Suppressor macrophage treated with lipopolysaccharide for 1 hour (primary cell): ENCODE data around the gene SPPL3.

Experiments
- DNase-seq, 3 donors: peaks; one replicate each; pipeline ENCODE4 v3.0.0-alpha.2; 2020 to 2022

The SPPL3 gene

DNA sequence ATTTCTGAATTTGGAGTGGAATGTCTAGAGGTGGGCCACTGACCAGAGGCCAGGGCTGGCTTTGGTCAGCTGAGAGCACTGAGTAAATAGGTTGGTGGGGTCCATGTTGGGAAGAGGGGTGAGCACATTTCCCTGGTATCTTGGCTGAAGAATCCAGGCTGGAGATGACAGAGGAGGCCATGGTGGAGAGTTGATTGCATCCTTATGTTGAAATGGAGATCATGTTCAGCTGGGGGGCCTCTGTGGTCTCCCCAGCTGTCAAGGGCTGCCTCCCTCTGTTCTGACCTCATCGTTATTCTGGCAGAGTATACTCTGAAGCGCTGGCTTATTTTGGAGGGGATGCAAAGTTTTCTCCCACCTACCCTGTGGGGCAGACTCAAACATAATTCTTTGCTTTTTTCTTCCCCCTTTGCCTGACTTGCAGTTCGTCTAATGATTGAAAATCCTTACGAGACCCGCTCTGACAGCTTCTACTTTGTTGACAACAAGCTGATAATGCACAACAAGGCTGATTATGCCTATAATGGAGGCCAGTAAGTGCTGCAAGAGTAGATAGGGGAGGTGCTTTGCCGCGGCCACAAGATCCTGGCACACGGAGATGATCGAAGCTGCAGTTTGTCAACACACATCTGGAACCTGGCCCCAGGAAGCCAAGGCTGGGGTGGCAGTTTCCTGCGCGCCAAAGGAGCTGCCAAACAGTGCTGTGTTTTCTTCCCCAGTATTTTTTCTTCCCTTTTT is 184.5 kb downstream of the SPPL3 start:
- no peak for DNase-seq

DNA sequence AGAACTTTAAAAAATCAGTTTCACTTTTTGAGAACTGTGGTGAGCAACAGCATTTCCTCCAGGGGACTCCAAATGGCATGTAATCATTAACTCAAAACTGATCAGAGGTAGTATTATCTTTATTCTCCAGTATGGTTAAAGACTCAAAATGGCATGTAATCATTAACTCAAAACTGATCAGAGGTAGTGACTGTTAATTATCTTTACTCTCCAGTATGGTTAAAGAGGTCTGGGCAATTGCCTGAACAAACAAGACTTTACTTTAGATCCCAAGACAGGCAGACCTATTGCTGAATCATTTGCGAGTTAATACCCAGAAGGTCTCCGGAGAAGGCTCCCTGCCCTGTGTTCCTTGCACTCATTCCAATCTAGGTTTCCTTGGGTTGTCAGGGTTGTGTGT is 185.1 kb downstream of the SPPL3 start:
- DNase-seq, result no peak

DNA sequence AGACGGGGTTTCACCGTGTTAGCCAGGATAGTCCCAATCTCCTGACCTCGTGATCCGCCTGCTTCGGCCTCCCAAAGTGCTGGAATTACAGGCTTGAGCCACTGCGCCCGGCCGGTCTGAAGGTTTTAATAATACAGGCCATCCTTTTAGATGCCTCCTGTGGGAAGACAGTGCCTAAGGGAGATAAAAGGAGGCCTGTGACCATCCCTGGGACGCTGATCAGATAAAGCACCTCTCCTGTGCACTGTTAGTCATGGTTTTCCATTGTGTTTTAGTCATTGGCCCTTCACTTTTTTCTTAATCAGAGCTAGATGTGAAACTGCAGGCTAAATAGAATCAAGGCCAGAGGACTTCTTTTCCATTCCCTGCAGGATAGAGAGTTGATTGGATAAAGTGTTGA is 186.1 kb downstream of the SPPL3 start:
- no peak for DNase-seq

GRCh38 chr12:120713861-120714482 is 190.2 kb downstream of the SPPL3 start:
- DNase-seq, result peak; percentile 90 to 95 (median 94)

DNA sequence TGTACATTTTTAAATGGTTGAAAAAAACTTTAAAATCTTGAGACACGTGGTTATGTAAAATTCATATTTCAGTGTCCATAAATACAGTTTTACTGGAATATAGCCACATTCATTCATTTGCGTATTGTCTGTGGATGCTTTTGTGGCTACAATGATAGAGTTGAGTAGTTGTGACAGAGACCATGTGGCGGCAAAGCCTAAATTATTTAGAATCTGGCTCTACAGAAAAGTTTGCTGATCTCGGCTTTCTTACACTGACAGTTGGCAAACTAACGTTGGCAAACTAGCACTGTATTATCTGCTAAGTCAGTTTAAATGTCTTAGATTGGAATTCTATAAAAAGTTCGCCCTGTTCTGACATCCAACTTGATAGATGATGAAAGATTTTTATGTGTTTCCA is 191.5 kb downstream of the SPPL3 start:
- no peak for DNase-seq
